ENCODE results near the gene GPRC5B.

GPRC5B gene

GRCh38 chr16:19919142-19919541 lies 34.5 kb upstream of the GPRC5B start:
- no peak for TF ChIP-seq CTCF (IDR thresholded peaks at IDR 0.05; ENCODE audit: insufficient read depth, missing control alignments)
- no peak for DNase-seq (ENCODE audit: insufficient read length, low spot score)
- no peak for FAIRE-seq

DNA sequence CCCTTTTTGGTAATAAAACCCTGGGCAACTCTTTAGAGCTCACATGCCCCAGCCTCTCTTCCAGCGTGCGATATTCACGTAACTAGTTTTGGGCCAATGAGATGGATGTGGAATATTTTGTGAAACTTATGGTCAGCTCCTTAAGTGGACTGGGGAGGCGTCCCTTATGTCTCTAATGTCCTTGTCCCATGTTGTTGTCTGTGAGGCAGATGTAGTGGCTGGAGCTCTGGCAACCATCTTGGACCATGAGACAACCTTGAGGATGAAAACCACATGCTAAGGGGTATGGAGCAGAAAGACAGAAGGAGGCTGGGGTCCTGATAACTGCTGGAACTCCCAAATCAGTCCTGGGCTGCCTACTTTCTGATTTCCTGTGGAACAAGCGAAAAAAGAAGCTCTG lies 31.4 kb upstream of the GPRC5B start:
- DNase-seq (ENCODE audit: insufficient read length, low spot score) (no peak), FAIRE-seq (no peak)
- no peak for TF ChIP-seq CTCF (IDR thresholded peaks at IDR 0.05; ENCODE audit: insufficient read depth, missing control alignments)

- no peak for TF ChIP-seq CTCF (IDR thresholded peaks at IDR 0.05; ENCODE audit: insufficient read depth, missing control alignments)
- DNase-seq (ENCODE audit: insufficient read length, low spot score) (no peak), FAIRE-seq (no peak)
These were observed 30.2 kb upstream of the GPRC5B start for GRCh38 chr16:19914877-19915276.

DNA sequence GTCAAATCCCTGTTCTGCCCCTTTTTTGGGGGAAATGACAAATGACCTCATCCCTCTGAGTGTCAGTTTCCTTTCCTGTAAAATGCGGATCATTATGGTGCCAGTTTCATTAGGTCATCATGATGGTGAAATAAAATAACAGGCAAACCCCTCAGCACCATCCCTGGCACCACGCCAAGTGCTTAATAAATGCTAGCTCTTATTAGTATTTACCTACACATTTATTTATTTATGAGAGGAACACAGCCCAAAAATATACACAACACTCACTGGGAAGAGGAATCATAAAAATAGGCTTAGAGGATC lies 28.6 kb upstream of the GPRC5B start:
- FAIRE-seq = no peak
- no peak for DNase-seq (ENCODE audit: insufficient read length, low spot score)
- TF ChIP-seq CTCF (IDR thresholded peaks at IDR 0.05; ENCODE audit: insufficient read depth, missing control alignments) = no peak

GRCh38 chr16:19912455-19913339 lies 28.0 kb upstream of the GPRC5B start:
- TF ChIP-seq CTCF (IDR thresholded peaks at IDR 0.05; ENCODE audit: insufficient read depth, missing control alignments) = no peak
- FAIRE-seq = no peak
- DNase-seq (ENCODE audit: insufficient read length, low spot score) = no peak

- no peak for DNase-seq (ENCODE audit: insufficient read length, low spot score)
- TF ChIP-seq CTCF (IDR thresholded peaks at IDR 0.05; ENCODE audit: insufficient read depth, missing control alignments) = no peak
- FAIRE-seq = no peak
These were observed 27.3 kb upstream of the GPRC5B start for GRCh38 chr16:19911747-19912454.

DNA sequence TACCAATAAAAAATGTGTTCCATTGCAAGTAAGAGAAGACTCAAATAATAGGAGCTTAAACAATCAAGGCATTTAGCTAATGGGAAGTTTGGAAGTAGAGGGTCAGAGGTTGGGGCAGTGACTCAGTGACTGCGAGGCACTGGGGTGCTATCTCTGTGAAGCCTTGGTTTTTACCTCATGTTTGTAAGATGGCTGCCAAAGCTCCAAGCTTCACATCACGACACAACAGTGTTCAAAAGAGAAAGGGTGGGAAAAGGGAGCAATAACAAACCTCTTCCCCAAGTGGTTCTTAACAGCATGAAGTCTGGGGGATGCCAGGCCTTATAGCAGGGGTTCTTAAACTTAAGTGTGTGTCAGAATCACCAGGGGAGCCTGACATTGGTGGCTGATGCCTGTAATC lies 26.6 kb upstream of the GPRC5B start:
- FAIRE-seq = no peak
- no peak for TF ChIP-seq CTCF (IDR thresholded peaks at IDR 0.05; ENCODE audit: insufficient read depth, missing control alignments)
- no peak for DNase-seq (ENCODE audit: insufficient read length, low spot score)
